Activated CD8-positive, alpha-beta T cell treated with anti-CD3 and anti-CD28 coated beads for 36 hours (primary cell): ENCODE data around the gene IL17F. TPM values are rescaled to one million over a fixed set of nuclear protein-coding genes. Genes with fewer than 3 reads are reported as not detected.

Experiments used
- ATAC-seq: fragments of 200-7000 bp; cut with Tn5 transposase; one replicate; pipeline ENCODE4 v1.10.0; 2021; ENCODE audit warnings: mild to moderate bottlenecking, moderate library complexity
- CTCF ChIA-PET: fragments of 350-600 bp; sonication (Branson Sonifier 250); formaldehyde crosslinking; loops from one replicate; lab custom pipeline; 2021; ENCODE audit warnings: antibody characterized with exemption; lab: Charles Lee
- POLR2A ChIA-PET: fragments of 350-600 bp; sonication (Branson Sonifier 250); formaldehyde crosslinking; loops from one replicate; lab custom pipeline; 2021; ENCODE audit warnings: antibody characterized with exemption; lab: Charles Lee
- DNase-seq: peaks from one replicate; pipeline ENCODE4 v3.0.0-alpha.2; 2020
- H3K27ac Mint-ChIP-seq: one replicate; pipeline ENCODE4 v1.8.0; 2021; ENCODE audit warnings: mild to moderate bottlenecking, mixed read lengths
- H3K27me3 Mint-ChIP-seq: one replicate; pipeline ENCODE4 v1.8.0; 2021; ENCODE audit warnings: mixed read lengths
- H3K36me3 Mint-ChIP-seq: one replicate; pipeline ENCODE4 v1.8.0; 2021; ENCODE audit warnings: low read depth, mixed read lengths
- H3K4me1 Mint-ChIP-seq: one replicate; pipeline ENCODE4 v1.8.0; 2021; ENCODE audit warnings: low read depth, mixed read lengths
- H3K4me3 Mint-ChIP-seq: one replicate; pipeline ENCODE4 v1.8.0; 2021; ENCODE audit warnings: mild to moderate bottlenecking, moderate library complexity, mixed read lengths
- H3K9me3 Mint-ChIP-seq: one replicate; pipeline ENCODE4 v1.8.0; 2021; ENCODE audit warnings: mixed read lengths
- intact Hi-C: fragments of 100-400 bp; cut with micrococcal nuclease; formaldehyde crosslinking; loops from one replicate; pipeline ENCODE4 v1.10.0; 2022
- total RNA-seq, 2 experiments: library from RNA; stranded (reverse); gene quantifications; one replicate each; pipeline ENCODE4 v1.2.3, GENCODE V29; 2021
- TF ChIP-seq, protein P1 (sequence below): fragments of 200-600 bp; IDR thresholded peaks from one replicate; pipeline ENCODE4 v1.8.0; 2022; ENCODE audit warnings: antibody characterized with exemption, mild to moderate bottlenecking

The IL17F gene
- total RNA-seq, 2 experiments from 2014 or later, result 0.76 to 0.86 TPM

- Mint-ChIP-seq H3K9me3 (peaks cover 15% of the 10 kb centered on the region), H3K27me3 (peaks cover 16% of the 10 kb centered on the region), H3K27ac (no peak overlapping the region), H3K4me1 (peaks cover under 1% of the 10 kb centered on the region), H3K36me3 (peaks cover 5% of the 10 kb centered on the region), H3K4me3 (no peak overlapping the region)
- intact Hi-C loops, result no loop called here
- no peak for DNase-seq
- no peak for ATAC-seq
- TF ChIP-seq, protein P1, sequence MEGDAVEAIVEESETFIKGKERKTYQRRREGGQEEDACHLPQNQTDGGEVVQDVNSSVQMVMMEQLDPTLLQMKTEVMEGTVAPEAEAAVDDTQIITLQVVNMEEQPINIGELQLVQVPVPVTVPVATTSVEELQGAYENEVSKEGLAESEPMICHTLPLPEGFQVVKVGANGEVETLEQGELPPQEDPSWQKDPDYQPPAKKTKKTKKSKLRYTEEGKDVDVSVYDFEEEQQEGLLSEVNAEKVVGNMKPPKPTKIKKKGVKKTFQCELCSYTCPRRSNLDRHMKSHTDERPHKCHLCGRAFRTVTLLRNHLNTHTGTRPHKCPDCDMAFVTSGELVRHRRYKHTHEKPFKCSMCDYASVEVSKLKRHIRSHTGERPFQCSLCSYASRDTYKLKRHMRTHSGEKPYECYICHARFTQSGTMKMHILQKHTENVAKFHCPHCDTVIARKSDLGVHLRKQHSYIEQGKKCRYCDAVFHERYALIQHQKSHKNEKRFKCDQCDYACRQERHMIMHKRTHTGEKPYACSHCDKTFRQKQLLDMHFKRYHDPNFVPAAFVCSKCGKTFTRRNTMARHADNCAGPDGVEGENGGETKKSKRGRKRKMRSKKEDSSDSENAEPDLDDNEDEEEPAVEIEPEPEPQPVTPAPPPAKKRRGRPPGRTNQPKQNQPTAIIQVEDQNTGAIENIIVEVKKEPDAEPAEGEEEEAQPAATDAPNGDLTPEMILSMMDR, result no peak
- POLR2A ChIA-PET, result no interaction called here
- CTCF ChIA-PET, result no interaction called here
Observed at GRCh38 chr6:52195886-52196285, 48.4 kb downstream of the IL17F start.

DNA sequence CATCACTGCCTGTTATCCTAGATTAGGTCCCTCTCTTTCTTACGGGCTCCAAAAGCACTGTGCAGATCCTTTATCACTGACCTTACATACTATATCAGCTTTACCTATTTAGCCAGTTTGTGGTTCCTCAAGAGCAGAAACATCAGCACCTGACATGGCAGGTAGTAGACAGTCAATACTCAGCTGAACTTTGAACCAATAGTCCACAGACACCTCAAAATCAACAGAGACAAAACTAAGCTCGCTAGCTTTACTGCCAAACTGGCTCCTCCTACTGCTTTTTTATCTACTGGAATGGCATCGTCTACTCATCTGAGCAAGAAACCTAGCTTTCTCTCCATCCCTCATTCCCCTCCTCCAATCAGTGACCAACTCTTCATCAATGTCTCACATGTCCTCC lies 52.5 kb downstream of the IL17F start:
- Mint-ChIP-seq H3K27me3 (peaks cover 34% of the 10 kb centered on the region), H3K9me3 (no peaks in the 10 kb centered on the region), H3K4me1 (no peaks in the 10 kb centered on the region), H3K4me3 (no peak overlapping the region), H3K36me3 (no peaks in the 10 kb centered on the region), H3K27ac (no peak overlapping the region)
- ChIA-PET POLR2A (no interaction called here), CTCF (interaction anchor here (1.2 kb wide), 1 partner anchor 8 kb away, joined by 4 read pairs; no protein-coding TSS in a partner anchor)
- intact Hi-C loops, result no loop called here
- TF ChIP-seq, protein P1, result no peak
- DNase-seq (no peak), ATAC-seq (no peak)

DNA sequence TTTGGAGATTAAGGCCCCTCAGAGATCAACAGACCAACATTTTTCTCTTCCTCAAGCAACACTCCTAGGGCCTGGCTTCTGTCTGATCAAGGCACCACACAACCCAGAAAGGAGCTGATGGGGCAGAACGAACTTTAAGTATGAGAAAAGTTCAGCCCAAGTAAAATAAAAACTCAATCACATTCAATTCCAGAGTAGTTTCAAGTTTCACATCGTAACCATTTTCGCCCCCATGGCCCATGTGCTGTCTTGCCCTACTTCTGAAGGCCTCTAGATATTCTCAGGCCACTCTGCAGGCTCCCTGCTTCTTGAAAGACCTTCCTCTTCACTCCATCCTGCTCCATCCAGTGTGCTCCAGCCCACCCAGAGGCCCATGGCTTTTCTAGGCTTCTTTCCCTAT lies 53.9 kb downstream of the IL17F start:
- CTCF ChIA-PET, result no interaction called here
- intact Hi-C loops, result no loop called here
- no peak for ATAC-seq
- no peak for DNase-seq
- Mint-ChIP-seq H3K27ac (no peak overlapping the region), H3K9me3 (no peaks in the 10 kb centered on the region), H3K36me3 (no peaks in the 10 kb centered on the region), H3K27me3 (peaks cover 43% of the 10 kb centered on the region), H3K4me1 (no peaks in the 10 kb centered on the region), H3K4me3 (no peak overlapping the region)
- POLR2A ChIA-PET, result no interaction called here
- TF ChIP-seq, protein P1, result no peak

- Mint-ChIP-seq H3K27me3 (peaks cover 46% of the 10 kb centered on the region), H3K36me3 (no peaks in the 10 kb centered on the region), H3K9me3 (no peaks in the 10 kb centered on the region), H3K4me3 (no peak overlapping the region), H3K4me1 (no peaks in the 10 kb centered on the region), H3K27ac (no peak overlapping the region)
- TF ChIP-seq, protein P1, result no peak
- intact Hi-C loops, result no loop called here
- CTCF ChIA-PET, result no interaction called here
- ATAC-seq, result no peak
- no peak for DNase-seq
- POLR2A ChIA-PET, result no interaction called here
Observed at GRCh38 chr6:52189974-52190373, 54.3 kb downstream of the IL17F start.

DNA sequence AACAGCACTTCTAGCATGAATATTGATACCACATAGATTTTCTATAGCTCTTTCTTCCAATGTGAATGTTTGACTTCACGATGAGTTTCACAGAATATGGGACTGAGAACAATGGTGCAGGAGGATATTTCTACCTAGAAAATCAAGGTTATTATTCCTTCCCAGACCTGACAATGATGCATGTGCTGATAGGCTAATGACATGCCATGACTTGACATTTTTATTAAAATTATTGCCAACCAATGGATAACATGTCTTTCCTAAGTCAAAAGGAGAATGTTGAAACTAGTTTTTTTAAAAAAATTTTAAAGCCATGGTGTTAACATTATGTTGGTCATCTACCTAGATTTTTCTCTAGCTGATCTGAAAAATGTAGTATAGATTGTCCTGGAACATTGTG lies 57.2 kb downstream of the IL17F start:
- ChIA-PET CTCF (interaction anchor here (1.5 kb wide), 1 partner anchor 77 kb away, joined by 4 read pairs; no protein-coding TSS in a partner anchor), POLR2A (no interaction called here)
- Mint-ChIP-seq H3K4me3 (no peak overlapping the region), H3K4me1 (no peaks in the 10 kb centered on the region), H3K36me3 (no peaks in the 10 kb centered on the region), H3K9me3 (no peaks in the 10 kb centered on the region), H3K27me3 (peaks cover 57% of the 10 kb centered on the region), H3K27ac (no peak overlapping the region)
- intact Hi-C loops, result no loop called here
- DNase-seq (no peak), ATAC-seq (no peak)
- TF ChIP-seq, protein P1, result no peak

Other genes with a start within 250 kb of the IL17F start
- gene PKHD1, start 156.9 kb downstream of the IL17F start, total RNA-seq, result not detected
- gene IL17A, start 58.1 kb downstream of the IL17F start, total RNA-seq, result not detected
- 100 to 1,000 TPM; 291 to 293 TPM for gene MCM3, start 40.2 kb upstream of the IL17F start, total RNA-seq
- gene PAQR8, start 117.7 kb upstream of the IL17F start, total RNA-seq, result 10 to 100 TPM; 12.9 to 13.7 TPM
- gene EFHC1, start 175.8 kb upstream of the IL17F start, total RNA-seq, result 1 to 10 TPM; 1.9 to 2.1 TPM